Measurements from ENCODE around the gene SMIM31.
A peak's percentile ranks its signal among the peaks of the same experiment; 100 is the strongest.

The SMIM31 gene

GRCh38 chr4:164789047-164789446 is 35.1 kb downstream of the SMIM31 start:
- no peak for DNase-seq

GRCh38 chr4:164790249-164790648 is 36.3 kb downstream of the SMIM31 start:
- no peak for DNase-seq

GRCh38 chr4:164799410-164799809 is 45.5 kb downstream of the SMIM31 start:
- no peak for DNase-seq

GRCh38 chr4:164800786-164801185 is 46.9 kb downstream of the SMIM31 start:
- DNase-seq: no peak

GRCh38 chr4:164802301-164802901 is 48.5 kb downstream of the SMIM31 start:
- no peak for DNase-seq

- no peak for DNase-seq
Measured at GRCh38 chr4:164803702-164804101, 49.8 kb downstream of the SMIM31 start.

- no peak for DNase-seq
Measured at GRCh38 chr4:164807611-164808010, 53.7 kb downstream of the SMIM31 start.

GRCh38 chr4:164813554-164813953 is 59.6 kb downstream of the SMIM31 start:
- DNase-seq: no peak

GRCh38 chr4:164815711-164816110 is 61.8 kb downstream of the SMIM31 start:
- no peak for DNase-seq

GRCh38 chr4:164819366-164819765 is 65.4 kb downstream of the SMIM31 start:
- DNase-seq: no peak

GRCh38 chr4:164821711-164822110 is 67.8 kb downstream of the SMIM31 start:
- DNase-seq: no peak

- no peak for DNase-seq
Measured at GRCh38 chr4:164824581-164824980, 70.7 kb downstream of the SMIM31 start.

GRCh38 chr4:164828955-164829354 is 75.0 kb downstream of the SMIM31 start:
- DNase-seq: no peak

GRCh38 chr4:164846566-164846965 is 92.6 kb downstream of the SMIM31 start:
- DNase-seq: peak; percentile 0

- DNase-seq: no peak
Measured at GRCh38 chr4:164847016-164847415, 93.1 kb downstream of the SMIM31 start.

GRCh38 chr4:164847967-164848649 is 94.2 kb downstream of the SMIM31 start:
- no peak for DNase-seq
